GM19328 (cell line): ENCODE data around the gene REC114.
"Not testable (repeated sequence)": the region's sequence is repeated elsewhere in the genome, so short reads cannot be mapped to it uniquely, and the experiment has no call there.

Experiments used
- ATAC-seq: cut with Tn5 transposase; IDR thresholded peaks from one replicate; pipeline ENCODE4 v1.9.1; 2021; ENCODE audit warnings: mild to moderate bottlenecking, moderate library complexity; ENCODE audit not compliant: unreplicated experiment

Gene REC114

DNA sequence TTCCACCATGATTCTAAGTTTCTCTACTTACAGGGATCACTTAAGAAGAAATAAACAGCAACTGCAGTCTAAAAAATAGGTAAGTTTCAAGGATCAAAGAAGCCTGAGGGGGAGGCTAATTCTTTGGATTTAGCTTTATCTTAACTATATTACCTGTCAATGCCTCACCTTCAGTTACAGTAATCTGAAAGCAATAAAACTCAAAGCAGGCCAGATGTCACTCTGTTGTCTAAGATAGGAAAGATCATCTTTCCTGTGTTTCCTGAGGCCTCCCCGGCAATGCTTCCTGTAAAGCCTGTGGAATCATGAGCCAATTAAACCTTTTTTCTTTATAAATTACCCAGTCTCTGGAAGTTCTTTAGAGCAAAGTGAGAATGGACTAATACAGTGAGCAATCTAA lies 130.1 kb downstream of the REC114 start:
- no peak for ATAC-seq

DNA sequence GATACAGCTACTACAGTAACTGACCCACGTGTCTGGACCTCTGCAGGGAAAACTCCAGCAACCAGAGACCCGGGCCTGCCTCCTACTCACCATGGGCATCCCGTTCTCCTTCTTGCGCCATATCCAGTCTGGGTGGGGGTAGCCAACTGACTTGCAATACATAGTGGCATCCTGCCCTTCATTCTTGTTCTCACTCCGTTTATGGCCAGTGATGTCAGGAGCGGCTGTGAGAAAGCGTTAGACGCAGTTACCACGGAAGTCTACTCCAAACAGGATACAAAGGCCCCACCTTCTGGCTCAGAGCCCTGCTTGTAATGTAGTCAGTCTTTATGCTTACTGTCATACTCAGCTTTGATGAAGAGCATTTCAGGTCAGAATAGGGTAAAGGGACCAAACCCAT lies 130.6 kb downstream of the REC114 start:
- ATAC-seq: no peak

DNA sequence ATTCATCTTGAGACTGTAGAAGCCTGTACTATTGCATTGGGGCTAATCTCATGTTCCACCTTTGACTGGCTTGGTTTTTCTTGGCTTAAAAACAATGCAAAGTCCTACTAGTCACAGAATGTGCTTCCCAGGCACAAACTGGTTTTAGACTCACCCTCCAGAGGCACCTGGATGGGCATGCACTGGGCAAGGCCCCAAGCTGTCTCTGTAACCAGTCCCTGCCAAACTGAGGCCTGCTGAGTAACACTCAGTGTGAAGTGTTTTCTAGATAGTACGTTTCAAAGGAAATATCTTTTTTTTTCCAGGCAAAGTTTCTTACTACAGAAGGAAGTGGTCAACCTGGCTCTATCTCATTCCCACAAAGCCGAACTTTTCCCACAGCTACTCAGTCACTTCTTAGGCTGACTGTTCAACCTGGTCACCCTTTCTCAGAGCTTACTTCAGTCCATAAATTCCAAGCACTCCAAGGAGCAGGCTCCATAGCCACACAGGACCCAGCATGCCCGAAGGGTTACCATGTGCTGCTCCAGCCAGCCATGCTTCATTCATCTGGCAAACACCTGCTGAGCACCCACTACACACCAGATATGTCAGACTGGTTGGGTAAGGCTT lies 132.8 kb downstream of the REC114 start:
- no peak for ATAC-seq

DNA sequence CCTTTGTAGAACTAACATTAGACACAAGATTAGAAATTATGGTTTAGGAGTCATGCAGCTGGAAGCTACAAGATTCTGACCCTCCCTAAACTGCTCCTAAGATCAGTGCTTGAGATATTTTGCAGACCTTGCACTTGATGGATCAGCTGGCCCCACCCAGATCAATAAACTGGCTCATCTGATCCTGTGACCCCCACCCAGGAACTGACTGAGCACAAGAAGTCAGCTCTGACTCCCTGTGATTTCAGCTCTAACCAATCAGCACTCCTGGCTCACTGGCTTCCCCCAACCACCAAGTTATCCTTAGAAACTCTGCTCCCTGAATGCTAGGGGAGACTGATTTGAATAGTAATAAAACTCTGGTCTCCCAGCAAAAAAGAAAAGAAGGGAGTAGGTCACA lies 134.6 kb downstream of the REC114 start:
- not testable (repeated sequence) for ATAC-seq

DNA sequence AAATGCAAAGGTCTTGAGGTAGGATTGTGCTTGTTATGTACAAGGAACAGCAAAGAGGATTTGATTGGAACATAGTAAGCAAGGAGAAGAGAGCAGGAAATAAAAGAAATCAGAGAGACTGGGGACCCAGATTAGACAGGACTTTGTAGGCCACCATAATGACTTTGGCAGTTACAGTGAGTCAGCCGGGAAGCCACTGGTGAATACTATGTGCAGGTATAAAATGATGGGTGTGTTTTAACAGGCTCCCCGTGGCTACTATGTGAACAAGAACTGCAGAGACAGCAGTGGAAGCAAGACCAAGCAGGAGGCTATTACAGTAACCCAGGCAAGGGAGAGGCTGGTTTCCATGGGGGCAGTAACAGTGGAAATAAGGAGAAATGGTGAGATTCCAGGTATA lies 135.1 kb downstream of the REC114 start:
- no peak for ATAC-seq

DNA sequence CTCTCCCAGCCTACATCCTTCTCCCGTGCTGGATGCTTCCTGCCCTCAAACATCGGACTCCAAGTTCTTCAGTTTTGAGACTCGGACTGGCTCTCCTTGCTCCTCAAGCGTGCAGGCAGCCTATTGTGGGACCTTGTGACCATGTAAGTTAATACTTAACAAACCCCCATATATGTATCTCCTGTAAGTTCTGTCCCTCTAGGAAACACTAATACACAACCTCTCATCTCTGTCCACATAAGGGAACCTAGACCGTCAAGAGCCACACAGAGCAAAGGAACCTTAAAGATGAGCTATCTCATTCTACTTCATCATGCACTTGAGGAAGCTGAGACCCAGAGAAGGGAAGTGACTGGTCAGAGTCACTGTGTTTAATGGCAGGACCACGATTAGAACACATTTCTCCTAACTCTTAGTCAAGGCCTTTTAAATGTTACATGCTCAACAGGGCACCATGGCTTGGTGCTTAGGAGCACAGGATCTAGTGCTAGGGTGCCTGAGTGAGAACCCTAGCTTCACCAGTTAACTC lies 140.0 kb downstream of the REC114 start:
- ATAC-seq: no peak

DNA sequence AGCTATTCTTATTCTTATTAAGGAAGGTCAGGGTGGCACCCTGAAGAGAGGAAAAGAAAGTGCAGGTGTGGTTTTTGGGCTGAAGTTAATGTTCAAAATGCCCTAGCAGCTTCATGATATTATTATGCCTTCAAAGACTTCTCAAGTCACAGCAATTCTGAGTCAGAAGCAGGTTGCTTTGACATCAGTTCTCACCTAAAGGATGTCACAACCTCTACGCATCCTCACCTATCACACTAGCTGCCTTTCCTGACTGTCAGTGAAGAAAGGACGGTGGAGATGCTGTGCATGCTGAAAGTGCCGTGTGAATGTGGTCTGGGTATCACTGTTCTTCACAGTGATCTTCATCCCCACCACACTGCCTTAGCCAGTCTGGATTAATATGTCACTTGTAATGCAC lies 140.6 kb downstream of the REC114 start:
- ATAC-seq: no peak

DNA sequence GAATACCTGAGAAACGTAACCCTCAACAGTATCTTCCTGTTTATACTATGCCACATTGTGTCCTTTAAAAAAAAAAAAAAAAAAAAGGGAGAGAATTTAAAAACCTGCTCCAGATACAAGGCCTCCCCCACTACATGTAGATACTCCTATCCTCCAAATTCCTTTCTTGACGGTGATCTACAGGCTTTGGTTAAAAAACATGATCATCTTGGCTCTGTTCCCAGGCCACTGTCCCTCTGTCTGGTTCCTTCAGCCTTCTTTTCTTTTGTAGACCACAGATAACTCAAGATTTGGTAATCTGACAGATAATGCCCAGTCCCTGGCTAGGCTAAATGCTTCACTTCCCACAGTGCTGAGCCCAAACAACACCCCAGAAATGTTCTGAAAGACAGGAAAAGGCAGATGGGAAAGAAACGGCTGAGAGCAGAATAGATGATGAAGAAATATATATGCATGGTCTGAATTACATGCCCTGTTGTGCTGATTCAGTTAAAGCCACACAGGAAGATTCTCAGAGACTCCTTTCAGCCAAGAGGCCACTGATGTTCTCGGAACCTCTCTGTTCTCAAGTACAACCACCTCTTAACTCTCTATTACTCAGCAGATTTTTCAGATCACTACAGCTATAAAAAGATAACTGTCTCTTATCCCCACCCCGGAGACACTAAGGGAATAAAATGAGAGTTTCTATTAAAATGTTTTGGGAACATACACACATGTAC lies 141.9 kb downstream of the REC114 start:
- ATAC-seq: no peak

DNA sequence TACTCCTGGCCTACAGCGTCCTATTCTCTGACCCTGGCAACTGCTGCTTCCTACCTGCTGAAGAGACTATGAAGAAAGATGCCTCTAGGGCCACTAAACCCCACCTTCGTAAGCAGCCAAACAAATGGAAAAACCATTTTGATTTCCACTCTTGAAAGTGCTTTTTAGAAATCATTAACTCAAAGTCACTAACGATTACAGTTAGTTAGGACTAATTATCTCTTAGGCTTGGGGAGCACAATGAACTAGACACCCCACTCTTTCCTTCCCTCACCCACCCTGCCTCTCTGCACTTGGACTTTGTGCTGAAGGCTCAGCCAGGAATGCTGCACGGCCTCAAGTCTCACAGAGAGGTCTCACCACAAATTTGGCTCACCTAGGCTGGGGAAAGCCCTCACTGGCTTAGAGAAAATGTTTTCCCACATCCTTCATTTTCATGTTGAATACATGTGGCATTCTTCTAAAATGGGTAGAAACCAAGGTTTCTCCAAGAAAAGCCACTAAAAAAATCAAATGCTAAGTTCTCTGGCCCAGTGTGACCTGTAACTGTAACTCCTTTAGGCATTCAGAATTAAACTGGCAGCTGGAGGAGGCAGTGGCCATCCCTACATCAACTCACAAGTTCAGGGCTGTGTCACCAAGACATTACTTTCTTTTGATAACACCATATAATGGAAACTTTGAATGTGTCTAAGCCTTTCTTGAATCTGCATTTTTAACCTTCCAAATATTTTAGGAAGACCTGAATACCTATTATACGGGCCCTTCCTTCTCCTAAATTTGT lies 143.1 kb downstream of the REC114 start:
- no peak for ATAC-seq

DNA sequence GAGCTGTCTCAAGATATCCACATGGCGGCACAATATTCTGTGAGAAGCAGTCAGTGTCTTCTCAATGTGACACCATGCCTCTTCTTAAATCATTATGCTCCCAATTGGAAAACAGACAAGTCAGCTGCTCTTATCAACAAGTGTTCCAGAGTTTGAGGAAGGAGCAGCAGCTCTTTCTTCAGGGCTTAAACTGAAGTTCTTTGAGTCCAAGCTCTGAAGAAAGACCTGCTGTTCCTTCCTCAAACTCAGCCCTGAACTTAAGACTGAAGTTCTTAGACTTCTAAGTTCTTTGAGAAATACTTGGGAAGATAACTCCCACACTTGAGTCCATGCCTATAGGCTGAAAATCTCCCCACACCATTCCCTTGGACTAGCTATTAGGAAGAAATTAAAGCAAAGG lies 146.8 kb downstream of the REC114 start:
- ATAC-seq: no peak

DNA sequence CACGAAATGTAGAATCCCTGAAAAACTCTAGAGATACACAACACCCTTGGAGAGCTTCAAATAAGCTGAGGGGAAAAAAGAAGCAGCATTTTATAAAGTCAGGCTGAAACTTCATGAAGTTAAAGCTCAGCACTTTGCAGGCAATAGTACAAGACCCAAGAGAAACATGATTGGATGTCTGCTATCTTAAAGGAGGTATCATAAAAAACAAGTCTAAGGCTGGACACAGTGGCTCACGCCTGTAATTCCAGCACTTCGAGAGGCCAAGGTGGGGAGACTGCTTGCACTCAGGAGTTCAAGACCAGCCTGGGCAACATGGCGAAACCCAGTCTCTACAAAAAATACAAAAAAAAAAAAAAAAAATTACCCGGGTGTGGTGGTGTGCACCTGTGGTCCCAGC lies 147.3 kb downstream of the REC114 start:
- ATAC-seq: no peak

DNA sequence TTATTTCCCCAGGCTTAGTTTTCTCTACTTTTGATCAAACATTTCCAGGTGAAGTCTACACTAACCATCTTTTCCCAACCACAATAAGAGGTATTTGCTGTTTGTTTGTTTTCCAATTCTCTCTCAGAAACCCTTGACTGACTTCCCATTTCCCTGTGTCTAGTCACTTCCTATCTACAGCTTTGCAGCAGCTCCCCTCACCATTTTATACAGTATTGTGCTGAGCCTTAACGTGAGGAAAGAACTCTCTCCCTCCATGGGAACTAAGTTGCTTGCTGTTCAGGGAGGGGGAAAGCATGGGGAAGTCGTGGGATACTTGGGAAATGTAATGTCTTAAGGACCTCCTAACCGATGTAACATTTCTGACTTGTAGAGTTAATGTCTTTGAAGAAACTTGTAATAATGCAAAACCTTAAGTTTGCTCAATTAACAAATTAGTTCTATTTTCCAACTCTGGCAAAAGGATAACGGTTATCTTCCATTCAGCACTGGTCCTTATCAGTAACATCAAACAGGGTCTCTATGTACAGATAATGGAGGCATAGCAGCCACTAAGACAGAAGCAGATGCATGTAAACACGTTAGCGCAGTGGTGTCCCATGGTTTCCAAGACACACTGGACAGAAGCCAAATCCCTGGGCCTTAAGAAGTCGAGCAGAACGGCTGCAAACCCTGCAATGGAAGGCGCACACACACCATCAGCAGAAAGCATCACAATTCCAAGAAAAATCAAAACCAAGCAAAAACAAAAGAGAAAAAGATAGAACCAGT lies 150.5 kb downstream of the REC114 start:
- no peak for ATAC-seq

DNA sequence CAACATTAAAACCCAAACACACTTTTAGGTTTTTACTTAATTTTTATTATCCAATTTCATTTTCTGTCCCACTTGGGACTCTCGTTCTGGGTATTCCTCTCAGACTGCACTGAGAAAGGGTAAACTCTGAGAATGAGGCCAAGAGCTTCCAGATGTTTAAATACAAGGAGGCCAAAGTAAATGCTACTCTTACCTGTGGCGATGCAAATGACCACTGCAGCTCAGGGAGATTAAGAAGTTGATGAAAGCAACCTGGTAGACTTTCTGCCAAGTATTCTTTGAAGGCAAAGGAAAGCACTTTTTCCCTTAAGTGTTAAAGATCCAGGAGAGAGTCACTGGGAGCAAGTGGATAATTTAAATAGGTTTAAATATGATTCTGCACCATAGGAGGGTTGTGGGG lies 151.1 kb downstream of the REC114 start:
- no peak for ATAC-seq

DNA sequence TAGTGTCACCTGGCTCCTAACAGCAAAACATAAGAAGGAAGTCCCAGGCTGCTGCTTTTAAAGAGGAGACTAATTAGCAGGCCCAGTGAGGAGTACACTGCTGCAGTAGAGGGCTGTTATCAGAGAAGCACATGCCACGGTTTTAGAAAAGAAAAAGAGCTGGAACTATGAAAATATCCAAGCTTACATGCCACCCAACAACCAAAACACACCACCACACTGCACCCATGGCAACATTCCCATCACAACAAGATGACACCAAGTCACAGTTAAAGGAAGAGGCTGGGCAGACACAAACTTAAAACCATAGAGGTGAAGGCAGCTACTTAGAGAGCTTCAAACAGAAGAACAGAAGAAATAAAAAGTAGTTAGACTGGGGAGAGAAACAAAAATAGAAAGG lies 153.2 kb downstream of the REC114 start:
- ATAC-seq: no peak

DNA sequence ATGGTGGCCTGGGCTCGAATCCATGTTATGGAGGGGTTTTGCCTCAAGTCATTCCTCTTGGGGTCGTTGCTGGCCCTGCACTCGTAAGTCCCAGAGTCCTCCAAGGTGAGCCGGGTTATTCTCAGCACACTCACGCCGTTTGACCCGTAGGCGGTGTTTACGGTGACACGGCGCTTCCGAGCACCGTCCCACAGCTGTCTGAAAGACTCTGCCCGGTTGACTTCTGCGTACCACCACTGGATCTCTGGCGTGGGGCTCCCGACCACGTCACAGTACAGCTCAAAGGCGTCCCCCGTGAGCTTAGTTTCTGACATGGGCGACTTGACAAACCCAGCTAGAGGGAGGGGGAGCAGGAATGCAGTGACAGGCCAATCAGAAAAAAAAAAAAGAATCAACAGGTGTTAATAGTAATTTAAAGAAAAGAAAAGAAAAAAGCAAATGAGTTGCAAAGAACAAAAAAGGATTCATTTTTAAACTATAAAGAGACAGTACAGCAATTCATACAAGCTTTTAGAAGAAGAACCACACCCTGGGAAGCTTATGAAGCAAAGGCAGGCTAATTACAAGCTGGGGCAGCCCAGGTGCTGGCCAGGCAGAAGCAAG lies 154.2 kb downstream of the REC114 start:
- ATAC-seq: no peak

DNA sequence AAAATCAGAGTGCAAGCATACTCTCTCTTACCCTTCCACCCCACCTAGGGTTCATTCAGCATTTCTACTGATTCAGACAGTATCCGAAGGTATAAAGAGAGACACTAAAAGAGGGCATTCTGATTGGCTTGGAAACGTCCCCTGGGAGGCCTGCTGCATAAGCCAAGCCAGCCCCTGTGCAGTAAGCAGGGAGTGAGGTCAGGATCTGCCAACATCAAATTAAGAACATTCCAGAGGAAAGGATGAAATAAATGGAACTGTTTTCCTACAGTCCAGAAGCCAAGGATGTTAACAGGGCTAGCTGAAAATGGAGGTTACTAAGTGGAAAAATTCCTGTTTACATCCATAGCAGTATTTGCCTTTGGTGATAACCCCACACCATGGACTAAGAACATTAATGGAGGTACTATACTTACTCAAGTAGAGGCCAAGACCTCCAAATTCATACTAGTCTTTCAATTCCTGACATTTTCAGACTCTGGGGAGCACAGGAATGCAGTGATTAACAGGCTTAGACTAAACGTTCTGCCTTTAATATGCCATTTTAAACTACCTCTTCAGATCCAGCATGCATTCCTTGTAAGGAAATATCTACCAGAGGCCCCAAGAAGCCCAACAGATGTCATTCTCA lies 155.7 kb downstream of the REC114 start:
- no peak for ATAC-seq

DNA sequence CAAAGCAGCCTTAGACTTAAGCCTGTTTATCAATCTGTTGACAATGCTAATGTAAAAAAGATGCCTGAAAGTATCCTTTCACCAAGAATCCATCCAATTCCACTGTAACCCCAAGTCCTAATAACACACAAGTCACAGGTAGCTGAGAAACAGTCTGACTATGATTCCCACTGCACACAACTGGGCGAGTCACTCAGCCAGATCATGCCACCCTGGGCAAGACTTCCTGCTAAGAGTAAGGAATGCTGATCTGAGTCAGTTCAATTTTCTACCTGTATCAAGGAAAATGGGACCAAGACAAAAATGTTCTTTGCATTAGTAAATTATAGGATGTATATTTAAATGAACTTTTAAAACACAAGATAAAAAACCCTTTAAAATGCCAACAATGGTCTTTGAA lies 157.0 kb downstream of the REC114 start:
- ATAC-seq: no peak

DNA sequence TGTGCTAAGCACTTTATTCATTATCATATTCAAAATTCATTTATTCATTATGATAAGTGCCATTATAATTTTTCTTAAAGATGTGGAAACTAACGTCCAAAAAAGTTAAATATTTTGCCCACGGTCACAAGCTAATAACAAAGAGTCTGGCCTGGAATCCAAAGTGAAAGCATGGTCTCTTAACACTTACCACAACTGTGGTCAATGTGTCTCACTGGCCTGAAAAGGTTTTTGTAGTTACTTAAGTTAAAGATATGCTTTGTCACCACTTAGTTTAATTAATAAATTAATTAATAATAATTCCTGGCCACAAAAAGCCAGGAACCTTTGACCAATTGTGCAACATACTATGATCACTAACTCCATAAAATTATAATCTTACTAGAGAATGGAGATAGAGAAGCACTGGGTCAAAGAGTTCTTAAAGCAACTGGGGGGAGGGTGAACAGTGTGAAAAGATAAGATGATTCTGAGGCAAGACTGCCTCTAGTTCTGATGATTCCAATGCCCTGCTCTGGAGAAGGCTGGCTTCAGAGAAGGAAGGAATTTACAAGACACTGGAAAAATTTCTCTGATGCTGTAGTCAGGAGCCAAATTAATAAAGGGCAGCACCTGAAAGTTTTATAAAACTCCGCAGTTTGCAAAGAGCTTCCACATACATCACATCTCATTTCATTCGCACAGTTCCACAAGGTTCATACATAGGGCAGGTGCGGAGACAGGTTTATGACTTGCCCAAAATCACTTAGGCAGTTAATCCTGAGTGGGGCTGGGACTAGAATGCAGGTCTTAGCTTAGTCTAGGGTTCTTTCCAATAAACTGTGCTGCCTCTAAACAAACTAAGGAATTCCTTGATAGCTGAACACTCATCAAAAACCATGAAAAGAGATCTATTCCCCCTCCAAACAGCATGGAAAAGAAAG lies 157.7 kb downstream of the REC114 start:
- no peak for ATAC-seq
